H1 (cell line): ENCODE data around the gene ESRRB. TPM values are rescaled to one million over a fixed set of nuclear protein-coding genes. Genes with fewer than 3 reads are reported as not detected.

ENCODE experiments used
- ASH2L ChIP-seq: fragments of 200-600, 300-600 bp; sonication (generic); IDR thresholded peaks from one replicate; pipeline ENCODE4 v1.7.1; 2017; ENCODE audit warnings: low read length
- CEBPB ChIP-seq: IDR thresholded peaks from 2 replicates; pipeline ENCODE4 v1.6.1; 2012; ENCODE audit warnings: low read depth, low read length
- CTCF ChIP-seq, 3 experiments: IDR thresholded peaks; 1 replicate in 2 of 3; 2 replicates in 1 of 3; pipeline versions ENCODE4 v1.5.1 to v1.6.1; 2011; ENCODE audit warnings: low read length in 3 of 3, mild to moderate bottlenecking in 3 of 3, inconsistent platforms in 2 of 3, low read depth in 1 of 3, moderate library complexity in 1 of 3; ENCODE audit not compliant: insufficient read depth in 1 of 3; ENCODE audit errors: control extremely low read depth in 1 of 3
- EZH2 ChIP-seq: fragments of 200-600 bp; sonication (generic); IDR thresholded peaks from 2 replicates; pipeline ENCODE4 v1.7.1; 2012; ENCODE audit warnings: low read depth, mild to moderate bottlenecking, moderate library complexity, low read length, inconsistent platforms; ENCODE audit not compliant: severe bottlenecking
- GABPA ChIP-seq: IDR thresholded peaks from 2 replicates; pipeline ENCODE4 v1.6.1; 2011; ENCODE audit warnings: mild to moderate bottlenecking, low read length, moderate library complexity, borderline replicate concordance; ENCODE audit not compliant: insufficient read depth
- NRF1 ChIP-seq: IDR thresholded peaks from 2 replicates; pipeline ENCODE4 v1.6.1; 2011; ENCODE audit warnings: mild to moderate bottlenecking, low read depth, low read length, improper control_type of control experiment
- SAP30 ChIP-seq: fragments of 300-600 bp; sonication (generic); IDR thresholded peaks from 2 replicates; pipeline ENCODE4 v1.7.1; 2012; ENCODE audit warnings: low read length, moderate library complexity, mild to moderate bottlenecking, inconsistent platforms; ENCODE audit not compliant: insufficient read depth, insufficient replicate concordance
- TAF1 ChIP-seq: IDR thresholded peaks from 2 replicates; pipeline ENCODE4 v1.6.1; 2011; ENCODE audit warnings: mild to moderate bottlenecking, low read depth, low read length
- polyA plus RNA-seq, 7 experiments: library from polyadenylated mRNA; depleted of rRNA in 3 of 7; stranded (reverse) in 5 of 7; unstranded in 2 of 7; fragments of >200 nt in 5 of 7; fragments of 200-250 nt in 2 of 7; gene quantifications; 1 replicate in 5 of 7; 2 replicates in 1 of 7; 4 replicates in 1 of 7; pipeline versions ENCODE4 v1.2.1 to v1.2.3, GENCODE V29; 2011 to 2013; ENCODE audit warnings: missing spikeins in 2 of 7, mixed read lengths in 2 of 7
- total RNA-seq: library from RNA; stranded (reverse); fragmentation: NEBNext Ultra II Directional; extraction: Animal tissue kit (Norgen Biotek cat#: 25700); gene quantifications from 2 replicates; pipeline ENCODE4 v1.2.1, GENCODE V29; 2021

The ESRRB gene
- total and polyA plus RNA-seq, 2 of the 8 experiments (the other 6 are each of a cell fraction or from before 2014, with no cell fraction given): 0.29 to 0.45 TPM

- TF ChIP-seq CTCF (IDR thresholded peaks at IDR 0.05; ENCODE audit: control extremely low read depth in 1 of 3, insufficient read depth in 1 of 3, low read depth in 1 of 3, low read length in 3 of 3): no peak
- no peak for TF ChIP-seq CEBPB
- TF ChIP-seq TAF1: no peak
- no peak for TF ChIP-seq EZH2
- no peak for TF ChIP-seq ASH2L
- TF ChIP-seq NRF1: no peak
- TF ChIP-seq GABPA: no peak
- no peak for TF ChIP-seq SAP30
These were observed 4.9 kb upstream of the ESRRB start (continued) for GRCh38 chr14:76371066-76371465.
